IMR-90 (cell line): ENCODE data around the gene MYOF. TPM values are rescaled to one million over a fixed set of nuclear protein-coding genes. Genes with fewer than 3 reads are reported as not detected.

Source experiments
- ATAC-seq: fragments of 200-7000 bp; cut with Tn5 transposase; 2 replicates; pipeline ENCODE4 v1.9.1; 2020; ENCODE audit warnings: low read depth, mild to moderate bottlenecking, moderate library complexity
- BruUV-seq: library from RNA; stranded (reverse); fragments of 400-500 nt; replicated peaks from 2 replicates; lab custom pipeline; 2021; lab: Mats Ljungman, UMichigan
- CTCF ChIA-PET: fragments of 300-600 bp; formaldehyde crosslinking; extraction: SDS; loops from one replicate; lab custom pipeline; 2021; ENCODE audit warnings: antibody characterized with exemption; lab: Yijun Ruan, JAX
- POLR2A ChIA-PET: fragments of 300-600 bp; sonication (Branson Sonifier 250); formaldehyde crosslinking; loops from one replicate; lab custom pipeline; 2022; ENCODE audit warnings: antibody characterized with exemption; ENCODE audit not compliant: unreplicated experiment; lab: Charles Lee
- DNase-seq: peaks from one replicate; pipeline ENCODE4 v3.0.0; 2013
- H2AFZ ChIP-seq: replicated peaks from 2 replicates; pipeline ENCODE3; 2013; ENCODE audit warnings: low read length, mild to moderate bottlenecking; ENCODE audit not compliant: poor library complexity
- H2AK5ac ChIP-seq: 2 replicates; pipeline ENCODE4 v1.6.1; 2013; ENCODE audit warnings: low read depth, low read length, inconsistent platforms
- H2AK9ac ChIP-seq: replicated peaks from 2 replicates; pipeline ENCODE3; 2013; ENCODE audit warnings: mild to moderate bottlenecking, low read depth, low read length, moderate library complexity; ENCODE audit not compliant: poor library complexity
- H2BK120ac ChIP-seq: 2 replicates; pipeline ENCODE4 v1.6.1; 2013; ENCODE audit warnings: low read depth, low read length, inconsistent platforms
- H2BK15ac ChIP-seq: 3 replicates; pipeline ENCODE4 v1.6.1; 2013; ENCODE audit warnings: low read depth, low read length, inconsistent platforms
- H2BK20ac ChIP-seq: 2 replicates; pipeline ENCODE4 v1.6.1; 2013; ENCODE audit warnings: low read depth, mild to moderate bottlenecking, inconsistent platforms, low read length, moderate library complexity
- H2BK5ac ChIP-seq: 2 replicates; pipeline ENCODE4 v1.6.1; 2013; ENCODE audit warnings: mild to moderate bottlenecking, low read depth, low read length, inconsistent platforms; ENCODE audit not compliant: poor library complexity, severe bottlenecking
- H3K14ac ChIP-seq: replicated peaks from 2 replicates; pipeline ENCODE4 v1.6.1; 2013; ENCODE audit warnings: low read depth, low read length, inconsistent platforms
- H3K18ac ChIP-seq: 2 replicates; pipeline ENCODE4 v1.6.1; 2013; ENCODE audit warnings: low read depth, low read length, control low read depth
- H3K23ac ChIP-seq: 2 replicates; pipeline ENCODE4 v1.6.1; 2013; ENCODE audit warnings: low read depth, low read length, inconsistent platforms
- H3K27ac ChIP-seq: 2 replicates; pipeline ENCODE4 v1.5.1; 2013; ENCODE audit warnings: mild to moderate bottlenecking, control low read depth, low read length; ENCODE audit not compliant: insufficient read depth
- H3K27me3 ChIP-seq: 2 replicates; pipeline ENCODE4 v1.6.1; 2013; ENCODE audit warnings: low read length; ENCODE audit not compliant: control insufficient read depth, insufficient read depth
- H3K36me3 ChIP-seq: 2 replicates; pipeline ENCODE4 v1.6.1; 2013; ENCODE audit warnings: low read length, mixed read lengths; ENCODE audit not compliant: control insufficient read depth, insufficient read depth
- H3K4ac ChIP-seq: 2 replicates; pipeline ENCODE4 v1.6.1; 2013; ENCODE audit warnings: low read depth, low read length, inconsistent platforms
- H3K4me1 ChIP-seq: 2 replicates; pipeline ENCODE4 v1.6.1; 2013; ENCODE audit warnings: low read length, mixed read lengths; ENCODE audit not compliant: control insufficient read depth, insufficient read depth
- H3K4me2 ChIP-seq: 2 replicates; pipeline ENCODE4 v1.6.1; 2013; ENCODE audit warnings: low read depth, mild to moderate bottlenecking, control low read depth, low read length, moderate library complexity
- H3K4me3 ChIP-seq: 2 replicates; pipeline ENCODE4 v1.5.1; 2013; ENCODE audit warnings: low read depth, mild to moderate bottlenecking, control low read depth, low read length, moderate library complexity; ENCODE audit not compliant: insufficient read depth
- H3K56ac ChIP-seq: 2 replicates; pipeline ENCODE4 v1.6.1; 2013; ENCODE audit warnings: low read length, inconsistent platforms; ENCODE audit not compliant: insufficient read depth; ENCODE audit errors: extremely low read depth
- H3K79me1 ChIP-seq, 2 experiments: 2 replicates each; pipeline ENCODE4 v1.6.1; 2013; ENCODE audit warnings: low read length in 2 of 2, inconsistent platforms in 1 of 2, low read depth in 1 of 2
- H3K9ac ChIP-seq: 2 replicates; pipeline ENCODE4 v1.6.1; 2013; ENCODE audit warnings: low read depth, low read length, control low read depth
- H3K9me1 ChIP-seq: 2 replicates; pipeline ENCODE4 v1.6.1; 2013; ENCODE audit warnings: low read length, inconsistent platforms; ENCODE audit not compliant: insufficient read depth
- H3K9me3 ChIP-seq: 2 replicates; pipeline ENCODE4 v1.6.1; 2013; ENCODE audit warnings: low read length; ENCODE audit not compliant: control insufficient read depth, insufficient read depth
- H4K20me1 ChIP-seq: 2 replicates; pipeline ENCODE4 v1.6.1; 2013; ENCODE audit warnings: low read length, inconsistent platforms; ENCODE audit not compliant: insufficient read depth
- H4K5ac ChIP-seq: 2 replicates; pipeline ENCODE4 v1.6.1; 2013; ENCODE audit warnings: mild to moderate bottlenecking, low read depth, low read length, control low read depth
- H4K8ac ChIP-seq, 2 experiments: 2 replicates each; pipeline ENCODE4 v1.6.1; 2013; ENCODE audit warnings: low read depth in 2 of 2, low read length in 2 of 2, control low read depth in 1 of 2, inconsistent platforms in 1 of 2
- H4K91ac ChIP-seq: 2 replicates; pipeline ENCODE4 v1.6.1; 2013; ENCODE audit warnings: low read depth, low read length, inconsistent platforms; ENCODE audit not compliant: insufficient read depth
- BHLHE40 ChIP-seq: fragments of 150-350 bp; IDR thresholded peaks from 2 replicates; pipeline ENCODE4 v1.6.1; 2016; ENCODE audit warnings: mild to moderate bottlenecking, low read depth, low read length
- CEBPB ChIP-seq: IDR thresholded peaks from 2 replicates; pipeline ENCODE4 v1.6.1; 2012; ENCODE audit warnings: low read depth, low read length, improper control_type of control experiment
- CHD1 ChIP-seq: IDR thresholded peaks from 2 replicates; pipeline ENCODE4 v1.6.1; 2012; ENCODE audit warnings: low read depth, low read length, improper control_type of control experiment
- CTCF ChIP-seq: conservative IDR thresholded peaks from 2 replicates; pipeline ENCODE4 v1.5.1; 2012; ENCODE audit warnings: mild to moderate bottlenecking, low read depth, low read length, improper control_type of control experiment
- ELK1 ChIP-seq: fragments of 150-350 bp; IDR thresholded peaks from 2 replicates; pipeline ENCODE4 v1.6.1; 2016; ENCODE audit warnings: low read depth, mild to moderate bottlenecking, low read length, moderate library complexity, borderline replicate concordance
- FOS ChIP-seq: fragments of 150-350 bp; IDR thresholded peaks from 2 replicates; pipeline ENCODE4 v1.6.1; 2016; ENCODE audit warnings: low read depth, low read length
- MAFK ChIP-seq: IDR thresholded peaks from 2 replicates; pipeline ENCODE4 v1.6.1; 2012; ENCODE audit warnings: low read depth, low read length, improper control_type of control experiment
- MAZ ChIP-seq: IDR thresholded peaks from 2 replicates; pipeline ENCODE4 v1.6.1; 2012; ENCODE audit warnings: low read depth, mild to moderate bottlenecking, low read length, improper control_type of control experiment, moderate library complexity, borderline replicate concordance
- MXI1 ChIP-seq: IDR thresholded peaks from 2 replicates; pipeline ENCODE4 v1.6.1; 2012; ENCODE audit warnings: low read depth, mild to moderate bottlenecking, low read length, moderate library complexity, borderline replicate concordance
- NFE2L2 ChIP-seq: fragments of 150-350 bp; IDR thresholded peaks from 2 replicates; pipeline ENCODE4 v1.6.1; 2016; ENCODE audit warnings: low read depth, mild to moderate bottlenecking, low read length
- POLR2A ChIP-seq: IDR thresholded peaks from 2 replicates; pipeline ENCODE4 v1.6.1; 2012; ENCODE audit warnings: mild to moderate bottlenecking, low read depth, low read length
- RAD21 ChIP-seq: IDR thresholded peaks from 2 replicates; pipeline ENCODE4 v1.6.1; 2012; ENCODE audit warnings: low read length, improper control_type of control experiment
- RCOR1 ChIP-seq: IDR thresholded peaks from 2 replicates; pipeline ENCODE4 v1.6.1; 2012; ENCODE audit warnings: mild to moderate bottlenecking, low read length, improper control_type of control experiment; ENCODE audit not compliant: insufficient replicate concordance
- RFX5 ChIP-seq: IDR thresholded peaks from 2 replicates; pipeline ENCODE4 v1.8.0; 2012; ENCODE audit warnings: low read depth, mild to moderate bottlenecking, low read length, moderate library complexity
- SMC3 ChIP-seq: fragments of 150-350 bp; IDR thresholded peaks from 2 replicates; pipeline ENCODE4 v1.6.1; 2016; ENCODE audit warnings: low read depth, mild to moderate bottlenecking, antibody characterized with exemption, low read length, moderate library complexity
- WGBS, 2 experiments: methylation state at CpG; one replicate each; pipeline versions ENCODE4 v1.1.5 to v1.1.7; 2013; ENCODE audit warnings: missing lambda C conversion rate in 2 of 2; ENCODE audit not compliant: insufficient read length in 1 of 2; ENCODE audit errors: extremely low coverage in 2 of 2; 5-methylcytosine and 5-hydroxymethylcytosine counted together
- dilution Hi-C: fragments of 300-500 bp; cut with HindIII; formaldehyde crosslinking; loops from one replicate; pipeline ENCODE4 v1.14.3; 2018; ENCODE audit warnings: low sequenced_read_pairs; ENCODE audit not compliant: unreplicated experiment
- in situ Hi-C: fragments of 300-500 bp; cut with MboI; formaldehyde crosslinking; loops from 3 replicates; pipeline ENCODE4 v1.14.3; 2019; ENCODE audit warnings: low sequenced_read_pairs, inconsistent platforms, mixed read lengths
- intact Hi-C: fragments of 100-400 bp; cut with micrococcal nuclease; formaldehyde crosslinking; loops from 2 replicates; pipeline ENCODE4 v1.10.0; 2022
- polyA plus RNA-seq, 3 experiments: library from polyadenylated mRNA; depleted of rRNA; stranded (reverse); fragments of >200 nt; gene quantifications; 2 replicates each; pipeline ENCODE4 v1.2.3, GENCODE V29; 2012; ENCODE audit warnings: low replicate concordance in 1 of 3
- total RNA-seq: library from RNA; depleted of rRNA; stranded (reverse); fragments of >200 nt; gene quantifications from 2 replicates; pipeline ENCODE4 v1.2.3, GENCODE V29; 2012
- TF ChIP-seq, protein P1 (sequence below): fragments of 150-350 bp; IDR thresholded peaks from 2 replicates; pipeline ENCODE4 v1.6.1; 2017; ENCODE audit warnings: mild to moderate bottlenecking, antibody characterized with exemption, low read length, low read depth

MYOF gene
- total and polyA plus RNA-seq, 2 of the 4 experiments (the other 2 are of a cell fraction): 221 to 281 TPM

DNA sequence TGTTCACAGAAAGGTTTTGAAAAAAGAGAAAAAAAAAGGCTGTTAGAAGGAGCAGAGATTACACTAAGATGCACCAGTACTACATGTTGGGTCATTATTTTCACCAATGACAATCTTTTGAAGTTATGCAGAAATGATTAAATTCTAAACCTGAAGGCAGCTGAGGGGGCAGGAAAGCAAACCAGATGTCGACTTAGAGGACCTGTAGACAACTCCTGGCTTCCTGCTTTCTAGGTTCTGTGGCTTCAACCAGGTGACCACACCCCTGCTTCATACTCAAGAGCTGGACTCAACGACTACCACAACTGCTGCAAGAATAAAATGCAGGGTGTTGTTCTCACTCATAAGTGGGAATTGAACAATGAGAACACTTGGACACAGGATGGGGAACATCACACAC lies 30.0 kb downstream of the MYOF start:
- H2AK9ac ChIP-seq: no peak overlapping the region
- BruUV-seq: no TSS peak
- dilution Hi-C loops (no loop called here), intact Hi-C loops (no loop called here), in situ Hi-C loops (no loop called here)
- H2AK5ac ChIP-seq: no peak overlapping the region
- H2AFZ ChIP-seq: no peak overlapping the region
- ChIA-PET CTCF (no interaction called here), POLR2A (no interaction called here)
- TF ChIP-seq RCOR1: no peak
- TF ChIP-seq CTCF: no peak
- no peak for TF ChIP-seq BHLHE40
- no peak for TF ChIP-seq MXI1
- TF ChIP-seq RAD21: no peak
- TF ChIP-seq SMC3: no peak
- no peak for TF ChIP-seq MAFK
- TF ChIP-seq FOS: no peak
- no peak for TF ChIP-seq ELK1
- TF ChIP-seq POLR2A: no peak
- no peak for TF ChIP-seq RFX5
- no peak for TF ChIP-seq MAZ
- no peak for TF ChIP-seq NFE2L2
- TF ChIP-seq CEBPB: no peak
- TF ChIP-seq, protein P1, sequence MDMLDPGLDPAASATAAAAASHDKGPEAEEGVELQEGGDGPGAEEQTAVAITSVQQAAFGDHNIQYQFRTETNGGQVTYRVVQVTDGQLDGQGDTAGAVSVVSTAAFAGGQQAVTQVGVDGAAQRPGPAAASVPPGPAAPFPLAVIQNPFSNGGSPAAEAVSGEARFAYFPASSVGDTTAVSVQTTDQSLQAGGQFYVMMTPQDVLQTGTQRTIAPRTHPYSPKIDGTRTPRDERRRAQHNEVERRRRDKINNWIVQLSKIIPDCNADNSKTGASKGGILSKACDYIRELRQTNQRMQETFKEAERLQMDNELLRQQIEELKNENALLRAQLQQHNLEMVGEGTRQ: no peak
- no peak for TF ChIP-seq CHD1
- peaks cover 14% of the 10 kb centered on the region for H3K9me1 ChIP-seq
- no peak overlapping the region for H4K91ac ChIP-seq
- H3K4me3 ChIP-seq: no peak overlapping the region
- no peak overlapping the region for H2BK15ac ChIP-seq
- H3K27me3 ChIP-seq: no peaks in the 10 kb centered on the region
- no peak overlapping the region for H3K9ac ChIP-seq
- no peak overlapping the region for H3K4me2 ChIP-seq
- no peak for ATAC-seq
- DNase-seq: no peak
- peak overlapping the region; percentile 5 for H2BK5ac ChIP-seq
- peaks cover 47% of the 10 kb centered on the region for H3K36me3 ChIP-seq
- no peak overlapping the region for H3K27ac ChIP-seq
- 0 out of 2 replicates have a peak overlapping the region, but pooled peaks have one; percentile 42 for H3K4ac ChIP-seq
- H3K79me1 ChIP-seq: peaks cover 30 to 78% of the 10 kb centered on the region in 2 experiments
- 0 out of 2 replicates have a peak overlapping the region, but pooled peaks have one; percentile 40 for H2BK20ac ChIP-seq
- H3K23ac ChIP-seq: no peak overlapping the region
- no peak overlapping the region for H3K18ac ChIP-seq
- no peaks in the 10 kb centered on the region for H4K20me1 ChIP-seq
- no peak overlapping the region for H4K5ac ChIP-seq
- H2BK120ac ChIP-seq: no peak overlapping the region
- no peaks in the 10 kb centered on the region for H3K9me3 ChIP-seq
- peaks cover 4% of the 10 kb centered on the region for H3K4me1 ChIP-seq
- H3K14ac ChIP-seq: no peak overlapping the region; the same call in 1 of the 2 replicates
- WGBS, 2 experiments: no CpG with 5 or more reads among the region's 2 CpGs
- no peak overlapping the region for H3K56ac ChIP-seq
- H4K8ac ChIP-seq: no peak overlapping the region
